IMR-90 (cell line): ENCODE results near the gene GABPB1. TPM values are rescaled to one million over a fixed set of nuclear protein-coding genes. Genes with fewer than 3 reads are reported as not detected.

Experiments
- ATAC-seq: fragments of 200-7000 bp; cut with Tn5 transposase; 2 replicates; pipeline ENCODE4 v1.9.1; 2020; ENCODE audit warnings: low read depth, mild to moderate bottlenecking, moderate library complexity
- BruUV-seq: library from RNA; stranded (reverse); fragments of 400-500 nt; replicated peaks from 2 replicates; lab custom pipeline; 2021; lab: Mats Ljungman, UMichigan
- CTCF ChIA-PET: fragments of 300-600 bp; formaldehyde crosslinking; extraction: SDS; loops from one replicate; lab custom pipeline; 2021; ENCODE audit warnings: antibody characterized with exemption; lab: Yijun Ruan, JAX
- POLR2A ChIA-PET: fragments of 300-600 bp; sonication (Branson Sonifier 250); formaldehyde crosslinking; loops from one replicate; lab custom pipeline; 2022; ENCODE audit warnings: antibody characterized with exemption; ENCODE audit not compliant: unreplicated experiment; lab: Charles Lee
- DNase-seq: peaks from one replicate; pipeline ENCODE4 v3.0.0; 2013
- H2AFZ ChIP-seq: replicated peaks from 2 replicates; pipeline ENCODE3; 2013; ENCODE audit warnings: low read length, mild to moderate bottlenecking; ENCODE audit not compliant: poor library complexity
- H2AK5ac ChIP-seq: 2 replicates; pipeline ENCODE4 v1.6.1; 2013; ENCODE audit warnings: low read depth, low read length, inconsistent platforms
- H2AK9ac ChIP-seq: replicated peaks from 2 replicates; pipeline ENCODE3; 2013; ENCODE audit warnings: mild to moderate bottlenecking, low read depth, low read length, moderate library complexity; ENCODE audit not compliant: poor library complexity
- H2BK120ac ChIP-seq: 2 replicates; pipeline ENCODE4 v1.6.1; 2013; ENCODE audit warnings: low read depth, low read length, inconsistent platforms
- H2BK15ac ChIP-seq: 3 replicates; pipeline ENCODE4 v1.6.1; 2013; ENCODE audit warnings: low read depth, low read length, inconsistent platforms
- H2BK20ac ChIP-seq: 2 replicates; pipeline ENCODE4 v1.6.1; 2013; ENCODE audit warnings: low read depth, mild to moderate bottlenecking, inconsistent platforms, low read length, moderate library complexity
- H2BK5ac ChIP-seq: 2 replicates; pipeline ENCODE4 v1.6.1; 2013; ENCODE audit warnings: mild to moderate bottlenecking, low read depth, low read length, inconsistent platforms; ENCODE audit not compliant: poor library complexity, severe bottlenecking
- H3K14ac ChIP-seq: replicated peaks from 2 replicates; pipeline ENCODE4 v1.6.1; 2013; ENCODE audit warnings: low read depth, low read length, inconsistent platforms
- H3K18ac ChIP-seq: 2 replicates; pipeline ENCODE4 v1.6.1; 2013; ENCODE audit warnings: low read depth, low read length, control low read depth
- H3K23ac ChIP-seq: 2 replicates; pipeline ENCODE4 v1.6.1; 2013; ENCODE audit warnings: low read depth, low read length, inconsistent platforms
- H3K27ac ChIP-seq: 2 replicates; pipeline ENCODE4 v1.5.1; 2013; ENCODE audit warnings: mild to moderate bottlenecking, control low read depth, low read length; ENCODE audit not compliant: insufficient read depth
- H3K27me3 ChIP-seq: 2 replicates; pipeline ENCODE4 v1.6.1; 2013; ENCODE audit warnings: low read length; ENCODE audit not compliant: control insufficient read depth, insufficient read depth
- H3K36me3 ChIP-seq: 2 replicates; pipeline ENCODE4 v1.6.1; 2013; ENCODE audit warnings: low read length, mixed read lengths; ENCODE audit not compliant: control insufficient read depth, insufficient read depth
- H3K4ac ChIP-seq: 2 replicates; pipeline ENCODE4 v1.6.1; 2013; ENCODE audit warnings: low read depth, low read length, inconsistent platforms
- H3K4me1 ChIP-seq: 2 replicates; pipeline ENCODE4 v1.6.1; 2013; ENCODE audit warnings: low read length, mixed read lengths; ENCODE audit not compliant: control insufficient read depth, insufficient read depth
- H3K4me2 ChIP-seq: 2 replicates; pipeline ENCODE4 v1.6.1; 2013; ENCODE audit warnings: low read depth, mild to moderate bottlenecking, control low read depth, low read length, moderate library complexity
- H3K4me3 ChIP-seq: 2 replicates; pipeline ENCODE4 v1.5.1; 2013; ENCODE audit warnings: low read depth, mild to moderate bottlenecking, control low read depth, low read length, moderate library complexity; ENCODE audit not compliant: insufficient read depth
- H3K56ac ChIP-seq: 2 replicates; pipeline ENCODE4 v1.6.1; 2013; ENCODE audit warnings: low read length, inconsistent platforms; ENCODE audit not compliant: insufficient read depth; ENCODE audit errors: extremely low read depth
- H3K79me1 ChIP-seq, 2 experiments: 2 replicates each; pipeline ENCODE4 v1.6.1; 2013; ENCODE audit warnings: low read length in 2 of 2, inconsistent platforms in 1 of 2, low read depth in 1 of 2
- H3K9ac ChIP-seq: 2 replicates; pipeline ENCODE4 v1.6.1; 2013; ENCODE audit warnings: low read depth, low read length, control low read depth
- H3K9me1 ChIP-seq: 2 replicates; pipeline ENCODE4 v1.6.1; 2013; ENCODE audit warnings: low read length, inconsistent platforms; ENCODE audit not compliant: insufficient read depth
- H3K9me3 ChIP-seq: 2 replicates; pipeline ENCODE4 v1.6.1; 2013; ENCODE audit warnings: low read length; ENCODE audit not compliant: control insufficient read depth, insufficient read depth
- H4K20me1 ChIP-seq: 2 replicates; pipeline ENCODE4 v1.6.1; 2013; ENCODE audit warnings: low read length, inconsistent platforms; ENCODE audit not compliant: insufficient read depth
- H4K5ac ChIP-seq: 2 replicates; pipeline ENCODE4 v1.6.1; 2013; ENCODE audit warnings: mild to moderate bottlenecking, low read depth, low read length, control low read depth
- H4K8ac ChIP-seq, 2 experiments: 2 replicates each; pipeline ENCODE4 v1.6.1; 2013; ENCODE audit warnings: low read depth in 2 of 2, low read length in 2 of 2, control low read depth in 1 of 2, inconsistent platforms in 1 of 2
- H4K91ac ChIP-seq: 2 replicates; pipeline ENCODE4 v1.6.1; 2013; ENCODE audit warnings: low read depth, low read length, inconsistent platforms; ENCODE audit not compliant: insufficient read depth
- BHLHE40 ChIP-seq: fragments of 150-350 bp; IDR thresholded peaks from 2 replicates; pipeline ENCODE4 v1.6.1; 2016; ENCODE audit warnings: mild to moderate bottlenecking, low read depth, low read length
- CEBPB ChIP-seq: IDR thresholded peaks from 2 replicates; pipeline ENCODE4 v1.6.1; 2012; ENCODE audit warnings: low read depth, low read length, improper control_type of control experiment
- MAFK ChIP-seq: IDR thresholded peaks from 2 replicates; pipeline ENCODE4 v1.6.1; 2012; ENCODE audit warnings: low read depth, low read length, improper control_type of control experiment
- MXI1 ChIP-seq: IDR thresholded peaks from 2 replicates; pipeline ENCODE4 v1.6.1; 2012; ENCODE audit warnings: low read depth, mild to moderate bottlenecking, low read length, moderate library complexity, borderline replicate concordance
- RAD21 ChIP-seq: IDR thresholded peaks from 2 replicates; pipeline ENCODE4 v1.6.1; 2012; ENCODE audit warnings: low read length, improper control_type of control experiment
- RCOR1 ChIP-seq: IDR thresholded peaks from 2 replicates; pipeline ENCODE4 v1.6.1; 2012; ENCODE audit warnings: mild to moderate bottlenecking, low read length, improper control_type of control experiment; ENCODE audit not compliant: insufficient replicate concordance
- SMC3 ChIP-seq: fragments of 150-350 bp; IDR thresholded peaks from 2 replicates; pipeline ENCODE4 v1.6.1; 2016; ENCODE audit warnings: low read depth, mild to moderate bottlenecking, antibody characterized with exemption, low read length, moderate library complexity
- WGBS, 2 experiments: methylation state at CpG; one replicate each; pipeline versions ENCODE4 v1.1.5 to v1.1.7; 2013; ENCODE audit warnings: missing lambda C conversion rate in 2 of 2; ENCODE audit not compliant: insufficient read length in 1 of 2; ENCODE audit errors: extremely low coverage in 2 of 2; 5-methylcytosine and 5-hydroxymethylcytosine counted together
- dilution Hi-C: fragments of 300-500 bp; cut with HindIII; formaldehyde crosslinking; loops from one replicate; pipeline ENCODE4 v1.14.3; 2018; ENCODE audit warnings: low sequenced_read_pairs; ENCODE audit not compliant: unreplicated experiment
- in situ Hi-C: fragments of 300-500 bp; cut with MboI; formaldehyde crosslinking; loops from 3 replicates; pipeline ENCODE4 v1.14.3; 2019; ENCODE audit warnings: low sequenced_read_pairs, inconsistent platforms, mixed read lengths
- intact Hi-C: fragments of 100-400 bp; cut with micrococcal nuclease; formaldehyde crosslinking; loops from 2 replicates; pipeline ENCODE4 v1.10.0; 2022
- polyA plus RNA-seq, 3 experiments: library from polyadenylated mRNA; depleted of rRNA; stranded (reverse); fragments of >200 nt; gene quantifications; 2 replicates each; pipeline ENCODE4 v1.2.3, GENCODE V29; 2012; ENCODE audit warnings: low replicate concordance in 1 of 3
- total RNA-seq: library from RNA; depleted of rRNA; stranded (reverse); fragments of >200 nt; gene quantifications from 2 replicates; pipeline ENCODE4 v1.2.3, GENCODE V29; 2012
- TF ChIP-seq, protein P1 (sequence below): conservative IDR thresholded peaks from 2 replicates; pipeline ENCODE4 v1.5.1; 2012; ENCODE audit warnings: mild to moderate bottlenecking, low read depth, low read length, improper control_type of control experiment

The GABPB1 gene
- total and polyA plus RNA-seq, 2 of the 4 experiments (the other 2 are of a cell fraction) = 26.3 to 89.3 TPM

DNA sequence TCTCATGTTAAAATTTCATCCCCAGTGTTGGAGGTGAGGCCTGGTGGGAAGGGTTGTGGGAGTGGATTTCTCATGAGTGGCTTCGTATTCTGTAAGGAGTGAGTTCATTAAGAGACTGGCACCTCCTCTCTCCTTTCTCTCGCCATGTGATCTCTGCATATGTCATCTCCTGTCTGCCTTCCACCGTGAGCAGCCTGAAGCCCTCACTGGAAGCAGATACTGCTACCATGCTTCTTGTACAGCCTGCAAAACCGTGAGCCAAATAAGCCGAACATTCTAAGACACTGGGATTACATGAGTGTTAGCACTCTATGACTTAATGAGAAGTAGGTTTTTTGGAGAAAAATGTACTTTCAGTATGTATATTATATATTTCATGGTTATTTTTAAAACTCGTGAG lies 6.8 kb upstream of the GABPB1 start:
- H3K14ac ChIP-seq = no peak overlapping the region
- no peak overlapping the region for H2AFZ ChIP-seq
- peaks cover 7% of the 10 kb centered on the region for H3K36me3 ChIP-seq
- no peak overlapping the region for H4K5ac ChIP-seq
- H4K8ac ChIP-seq = no peak overlapping the region
- in situ Hi-C loops (no loop called here), intact Hi-C loops (no loop called here), dilution Hi-C loops (no loop called here)
- H3K9me1 ChIP-seq = peaks cover 3% of the 10 kb centered on the region; the same call in 1 of the 2 replicates
- WGBS, 2 experiments = no CpG with 5 or more reads among the region's 6 CpGs
- no peak overlapping the region for H2BK120ac ChIP-seq
- no peak overlapping the region for H2BK15ac ChIP-seq
- H2BK5ac ChIP-seq = no peak overlapping the region
- no peak for TF ChIP-seq RAD21
- no peak for TF ChIP-seq SMC3
- no peak for TF ChIP-seq RCOR1
- TF ChIP-seq MAFK = no peak
- no peak for TF ChIP-seq CEBPB
- TF ChIP-seq MXI1 = no peak
- no peak for TF ChIP-seq BHLHE40
- TF ChIP-seq, protein P1, sequence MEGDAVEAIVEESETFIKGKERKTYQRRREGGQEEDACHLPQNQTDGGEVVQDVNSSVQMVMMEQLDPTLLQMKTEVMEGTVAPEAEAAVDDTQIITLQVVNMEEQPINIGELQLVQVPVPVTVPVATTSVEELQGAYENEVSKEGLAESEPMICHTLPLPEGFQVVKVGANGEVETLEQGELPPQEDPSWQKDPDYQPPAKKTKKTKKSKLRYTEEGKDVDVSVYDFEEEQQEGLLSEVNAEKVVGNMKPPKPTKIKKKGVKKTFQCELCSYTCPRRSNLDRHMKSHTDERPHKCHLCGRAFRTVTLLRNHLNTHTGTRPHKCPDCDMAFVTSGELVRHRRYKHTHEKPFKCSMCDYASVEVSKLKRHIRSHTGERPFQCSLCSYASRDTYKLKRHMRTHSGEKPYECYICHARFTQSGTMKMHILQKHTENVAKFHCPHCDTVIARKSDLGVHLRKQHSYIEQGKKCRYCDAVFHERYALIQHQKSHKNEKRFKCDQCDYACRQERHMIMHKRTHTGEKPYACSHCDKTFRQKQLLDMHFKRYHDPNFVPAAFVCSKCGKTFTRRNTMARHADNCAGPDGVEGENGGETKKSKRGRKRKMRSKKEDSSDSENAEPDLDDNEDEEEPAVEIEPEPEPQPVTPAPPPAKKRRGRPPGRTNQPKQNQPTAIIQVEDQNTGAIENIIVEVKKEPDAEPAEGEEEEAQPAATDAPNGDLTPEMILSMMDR = no peak
- no peaks in the 10 kb centered on the region for H3K27me3 ChIP-seq
- H3K27ac ChIP-seq = no peak overlapping the region
- H3K4me2 ChIP-seq = no peak overlapping the region
- H3K4me3 ChIP-seq = no peak overlapping the region
- H3K79me1 ChIP-seq = peaks cover 19 to 27% of the 10 kb centered on the region in 2 experiments
- no peaks in the 10 kb centered on the region for H4K20me1 ChIP-seq
- H2BK20ac ChIP-seq = no peak overlapping the region
- H3K23ac ChIP-seq = no peak overlapping the region
- H3K4me1 ChIP-seq = no peaks in the 10 kb centered on the region
- no TSS peak for BruUV-seq
- no peak overlapping the region for H3K56ac ChIP-seq
- H3K9me3 ChIP-seq = no peaks in the 10 kb centered on the region
- no peak for ATAC-seq
- CTCF ChIA-PET = no interaction called here
- H2AK9ac ChIP-seq = no peak overlapping the region
- POLR2A ChIA-PET = no interaction called here
- H3K9ac ChIP-seq = no peak overlapping the region
- no peak overlapping the region for H4K91ac ChIP-seq
- DNase-seq = no peak
- no peak overlapping the region for H3K18ac ChIP-seq
- H3K4ac ChIP-seq = no peak overlapping the region
- no peak overlapping the region for H2AK5ac ChIP-seq
